ENCODE results near the gene MRPL23.

GRCh38 chr11:2004466-2004865, 57.3 kb downstream of the MRPL23 start:
- TF ChIP-seq, protein P1, sequence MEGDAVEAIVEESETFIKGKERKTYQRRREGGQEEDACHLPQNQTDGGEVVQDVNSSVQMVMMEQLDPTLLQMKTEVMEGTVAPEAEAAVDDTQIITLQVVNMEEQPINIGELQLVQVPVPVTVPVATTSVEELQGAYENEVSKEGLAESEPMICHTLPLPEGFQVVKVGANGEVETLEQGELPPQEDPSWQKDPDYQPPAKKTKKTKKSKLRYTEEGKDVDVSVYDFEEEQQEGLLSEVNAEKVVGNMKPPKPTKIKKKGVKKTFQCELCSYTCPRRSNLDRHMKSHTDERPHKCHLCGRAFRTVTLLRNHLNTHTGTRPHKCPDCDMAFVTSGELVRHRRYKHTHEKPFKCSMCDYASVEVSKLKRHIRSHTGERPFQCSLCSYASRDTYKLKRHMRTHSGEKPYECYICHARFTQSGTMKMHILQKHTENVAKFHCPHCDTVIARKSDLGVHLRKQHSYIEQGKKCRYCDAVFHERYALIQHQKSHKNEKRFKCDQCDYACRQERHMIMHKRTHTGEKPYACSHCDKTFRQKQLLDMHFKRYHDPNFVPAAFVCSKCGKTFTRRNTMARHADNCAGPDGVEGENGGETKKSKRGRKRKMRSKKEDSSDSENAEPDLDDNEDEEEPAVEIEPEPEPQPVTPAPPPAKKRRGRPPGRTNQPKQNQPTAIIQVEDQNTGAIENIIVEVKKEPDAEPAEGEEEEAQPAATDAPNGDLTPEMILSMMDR (conservative IDR thresholded peaks at IDR 0.05) = no peak
- no peak for TF ChIP-seq ZFX (IDR thresholded peaks at IDR 0.05)

Measured in C4-2B (cell line).